ENCODE data around the gene ALDH4A1. TPM values are rescaled to one million over a fixed set of nuclear protein-coding genes. Genes with fewer than 3 reads are reported as not detected.

Gene ALDH4A1
- total RNA-seq, 1 experiment from 2014 or later, result 26.1 TPM

- Histone ChIP-seq H2AK5ac (ENCODE audit: insufficient read length, low read length) (no peak overlapping the region), H3K56ac (ENCODE audit: insufficient read length, low read depth, low read length) (no peak overlapping the region), H3K27ac (ENCODE audit: insufficient read length, low read depth, low read length) (no peak overlapping the region), H3T11ph (ENCODE audit: low read length) (no peak overlapping the region), H3K23me2 (ENCODE audit: insufficient read length, low read depth, low read length, poor library complexity, severe bottlenecking) (no peaks in the 10 kb centered on the region), H2BK5ac (ENCODE audit: insufficient read length, low read length) (no peak overlapping the region), H3K79me2 (ENCODE audit: insufficient read depth, low read length) (no peaks in the 10 kb centered on the region), H3K4me2 (ENCODE audit: insufficient read depth, insufficient read length, low read length) (no peak overlapping the region), H2BK15ac (ENCODE audit: low read depth, low read length) (no peak overlapping the region), H4K20me1 (ENCODE audit: control insufficient read depth, insufficient read depth, insufficient read length) (no peaks in the 10 kb centered on the region), H3K14ac (ENCODE audit: insufficient read depth, low read length) (no peak overlapping the region), H3K18ac (ENCODE audit: insufficient read length, low read depth, low read length) (no peak overlapping the region), H3K9ac (ENCODE audit: extremely low read depth, insufficient read length, low read length) (no peak overlapping the region), H3K23ac (ENCODE audit: insufficient read length, low read depth, low read length) (no peak overlapping the region), H3K79me1 (ENCODE audit: insufficient read depth, low read depth, low read length, poor library complexity, severe bottlenecking) (no peaks in the 10 kb centered on the region), H3K4ac (ENCODE audit: low read depth, low read length) (no peak overlapping the region), H4K8ac (replicated peaks; ENCODE audit: insufficient read length, low read depth, low read length) (no peak overlapping the region), H2AFZ (ENCODE audit: low read length) (no peak overlapping the region), H3K27me3 (ENCODE audit: insufficient read depth, low read length) (no peaks in the 10 kb centered on the region), H4K5ac (ENCODE audit: insufficient read length, low read depth, low read length) (no peak overlapping the region), H3K9me3 (ENCODE audit: control insufficient read depth, low read depth, low read length) (no peaks in the 10 kb centered on the region), H2BK12ac (ENCODE audit: insufficient read length, low read depth, low read length) (no peak overlapping the region), H2BK20ac (ENCODE audit: low read depth, low read length, poor library complexity, severe bottlenecking) (no peak overlapping the region), H3K4me1 (ENCODE audit: insufficient read depth, low read length) (no peaks in the 10 kb centered on the region), H4K91ac (ENCODE audit: insufficient read length, low read depth, low read length) (no peak overlapping the region), H2BK120ac (ENCODE audit: low read depth, low read length, poor library complexity, severe bottlenecking) (no peak overlapping the region)
- Mint-ChIP-seq H3K36me3 (ENCODE audit: insufficient read depth in 1 of 3, low read depth in 3 of 3) (no peaks in the 10 kb centered on the region; a peak in 2 of 7 replicates), H3K27me3 (ENCODE audit: low read depth) (no peaks in the 10 kb centered on the region), H3K4me3 (no peak overlapping the region), H3K4me1 (peaks cover 7 to 19% of the 10 kb centered on the region in 2 experiments), H3K9me3 (no peaks in the 10 kb centered on the region), H3K27ac (no peak overlapping the region)
- no peak for DNase-seq
- TF ChIP-seq CTCF (conservative IDR thresholded peaks at IDR 0.05), result no peak
- WGBS (ENCODE audit: extremely low coverage, insufficient read length, low lambda C conversion rate), result no CpG with 5 or more reads among the region's 3 CpGs
Measured at GRCh38 chr1:18912550-18912949, 10.2 kb upstream of the ALDH4A1 start.
